Thyroid gland (tissue), 4 donors: ENCODE data around the gene MYL11. TPM values are rescaled to one million over a fixed set of nuclear protein-coding genes. Genes with fewer than 3 reads are reported as not detected.

Experiments used
- DNase-seq, 2 donors: peaks; one replicate each; pipeline ENCODE4 v3.0.0-alpha.2; 2019
- H3K27ac ChIP-seq, 3 donors: fragments of 200-600 bp; sonication (generic); 1 replicate in 2 of 3; 2 replicates in 1 of 3; pipeline ENCODE4 v1.5.1; 2016 to 2019; ENCODE audit warnings: mild to moderate bottlenecking in 1 of 3, moderate library complexity in 1 of 3
- H3K27me3 ChIP-seq: fragments of 200-600 bp; sonication (generic); one replicate; pipeline ENCODE4 v1.5.1; 2019
- H3K36me3 ChIP-seq, 2 donors: fragments of 200-600 bp; sonication (generic); one replicate each; pipeline ENCODE4 v1.5.1; 2016 to 2019
- H3K4me1 ChIP-seq, 2 donors: fragments of 200-600 bp; sonication (generic); one replicate each; pipeline ENCODE4 v1.5.1; 2017 to 2019
- H3K4me3 ChIP-seq, 3 donors: fragments of 200-600 bp; sonication (generic); replicated peaks in 1 of 3; 1 replicate in 2 of 3; 2 replicates in 1 of 3; pipeline ENCODE4 v1.5.1; 2016; ENCODE audit warnings: mild to moderate bottlenecking in 1 of 3
- H3K9me3 ChIP-seq: fragments of 200-600 bp; sonication (generic); one replicate; pipeline ENCODE4 v1.5.1; 2017
- POLR2A ChIP-seq, 2 donors: fragments of 450-650 bp; IDR thresholded peaks; one replicate each; pipeline ENCODE4 v1.6.1; 2017; ENCODE audit warnings: antibody characterized with exemption in 2 of 2, mild to moderate bottlenecking in 2 of 2, moderate library complexity in 1 of 2
- WGBS, 2 donors: methylation state at CpG; one replicate each; pipeline ENCODE4 v1.1.5; 2017; 5-methylcytosine and 5-hydroxymethylcytosine counted together
- intact Hi-C: fragments of 100-400 bp; cut with DNase I; formaldehyde crosslinking; loops from one replicate; pipeline ENCODE4 v1.15.1; 2023
- total RNA-seq, 4 donors: library from RNA; depleted of rRNA; stranded (reverse); fragments of >200 nt; gene quantifications; one replicate each; pipeline ENCODE4 v1.2.3, GENCODE V29; 2016
- TF ChIP-seq, protein P1 (sequence below), 6 experiments: fragments of 200-600 bp in 3 of 6; fragments of 450-650 bp in 3 of 6; sonication (generic) in 3 of 6; IDR thresholded peaks; one replicate each; pipeline ENCODE4 v1.5.1; 2016 to 2019; ENCODE audit warnings: antibody characterized with exemption in 6 of 6, mild to moderate bottlenecking in 2 of 6, inconsistent platforms in 1 of 6, moderate library complexity in 1 of 6

The MYL11 gene
- total RNA-seq, 4 donors from 2014 or later, result not detected

DNA sequence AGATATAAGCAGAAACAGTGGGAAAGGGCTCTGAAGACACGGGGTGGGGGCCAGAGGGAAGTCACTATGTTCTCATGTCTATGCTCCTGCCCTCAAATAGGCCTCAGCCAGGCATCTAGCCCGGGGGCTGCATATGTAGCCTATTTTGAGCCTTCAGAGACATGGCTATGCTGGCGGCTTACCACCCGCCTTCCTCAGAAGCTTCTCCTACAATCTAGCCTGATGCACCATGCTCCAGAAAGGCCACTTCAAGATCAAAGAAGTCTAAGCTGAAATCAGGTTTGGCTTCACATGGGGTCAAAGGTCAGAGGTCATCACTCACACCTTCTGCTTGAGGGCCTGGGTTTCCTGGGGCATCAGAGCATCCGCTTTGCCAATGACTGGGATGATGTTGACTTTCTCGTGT, 6.2 kb downstream of the MYL11 start:
- intact Hi-C loops, result no loop called here
- Histone ChIP-seq H3K9me3 (no peaks in the 10 kb centered on the region), H3K27ac (no peak overlapping the region), H3K36me3 (no peaks in the 10 kb centered on the region), H3K27me3 (no peaks in the 10 kb centered on the region), H3K4me1 (peaks cover 12 to 15% of the 10 kb centered on the region in 2 donors), H3K4me3 (no peak overlapping the region)
- WGBS, 2 donors, result 76 to 77% methylated on average over 6 of the region's 6 CpGs
- DNase-seq, result no peak
- TF ChIP-seq, protein P1, sequence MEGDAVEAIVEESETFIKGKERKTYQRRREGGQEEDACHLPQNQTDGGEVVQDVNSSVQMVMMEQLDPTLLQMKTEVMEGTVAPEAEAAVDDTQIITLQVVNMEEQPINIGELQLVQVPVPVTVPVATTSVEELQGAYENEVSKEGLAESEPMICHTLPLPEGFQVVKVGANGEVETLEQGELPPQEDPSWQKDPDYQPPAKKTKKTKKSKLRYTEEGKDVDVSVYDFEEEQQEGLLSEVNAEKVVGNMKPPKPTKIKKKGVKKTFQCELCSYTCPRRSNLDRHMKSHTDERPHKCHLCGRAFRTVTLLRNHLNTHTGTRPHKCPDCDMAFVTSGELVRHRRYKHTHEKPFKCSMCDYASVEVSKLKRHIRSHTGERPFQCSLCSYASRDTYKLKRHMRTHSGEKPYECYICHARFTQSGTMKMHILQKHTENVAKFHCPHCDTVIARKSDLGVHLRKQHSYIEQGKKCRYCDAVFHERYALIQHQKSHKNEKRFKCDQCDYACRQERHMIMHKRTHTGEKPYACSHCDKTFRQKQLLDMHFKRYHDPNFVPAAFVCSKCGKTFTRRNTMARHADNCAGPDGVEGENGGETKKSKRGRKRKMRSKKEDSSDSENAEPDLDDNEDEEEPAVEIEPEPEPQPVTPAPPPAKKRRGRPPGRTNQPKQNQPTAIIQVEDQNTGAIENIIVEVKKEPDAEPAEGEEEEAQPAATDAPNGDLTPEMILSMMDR (IDR thresholded peaks at IDR 0.05), result no peak
- no peak for TF ChIP-seq POLR2A (IDR thresholded peaks at IDR 0.05)

DNA sequence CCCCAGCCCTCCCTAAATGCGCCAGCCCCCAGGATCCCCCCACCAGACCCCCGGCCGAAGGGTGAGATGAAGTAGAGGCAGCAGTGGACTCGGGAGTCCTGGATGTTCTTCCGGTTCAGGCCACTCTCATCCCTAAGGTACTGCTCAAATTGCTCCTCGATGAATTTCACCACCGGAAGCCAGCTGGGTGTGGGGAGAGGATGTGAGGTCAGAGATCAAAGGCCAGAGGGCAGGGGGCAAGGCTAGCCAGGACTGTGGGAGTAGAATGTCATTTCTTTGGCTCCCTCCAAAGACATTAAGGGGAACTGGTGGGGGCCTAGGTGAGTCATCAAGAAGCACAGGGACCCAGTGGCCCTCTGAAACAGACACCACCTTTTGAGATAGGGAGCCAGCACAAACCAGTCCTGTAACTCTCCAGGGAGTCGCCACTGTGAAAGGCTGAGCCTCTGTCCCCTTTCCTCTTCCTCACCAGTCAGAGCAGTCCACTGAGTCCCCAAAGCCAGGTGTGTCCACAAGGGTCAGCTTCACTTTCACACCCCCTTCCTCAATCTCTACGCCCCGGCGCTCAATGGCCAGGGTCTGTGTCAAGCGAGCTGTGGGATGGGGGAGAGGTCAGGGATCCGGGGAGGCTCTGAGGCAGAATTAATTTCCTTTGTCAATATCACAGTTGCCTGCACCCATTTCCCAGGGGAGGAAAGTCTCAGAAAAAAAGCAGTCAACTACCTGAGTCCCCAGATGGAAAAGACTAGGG, 6.9 kb downstream of the MYL11 start:
- Histone ChIP-seq H3K4me3 (no peak overlapping the region), H3K4me1 (peaks cover 12 to 15% of the 10 kb centered on the region in 2 donors), H3K36me3 (no peaks in the 10 kb centered on the region), H3K27ac (no peak overlapping the region), H3K27me3 (no peaks in the 10 kb centered on the region), H3K9me3 (no peaks in the 10 kb centered on the region)
- DNase-seq, result no peak
- intact Hi-C loops, result no loop called here
- WGBS, 2 donors, result 82 to 85% methylated on average over 12 to 13 of the region's 13 CpGs
- TF ChIP-seq, protein P1 (IDR thresholded peaks at IDR 0.05), result no peak
- no peak for TF ChIP-seq POLR2A (IDR thresholded peaks at IDR 0.05)

DNA sequence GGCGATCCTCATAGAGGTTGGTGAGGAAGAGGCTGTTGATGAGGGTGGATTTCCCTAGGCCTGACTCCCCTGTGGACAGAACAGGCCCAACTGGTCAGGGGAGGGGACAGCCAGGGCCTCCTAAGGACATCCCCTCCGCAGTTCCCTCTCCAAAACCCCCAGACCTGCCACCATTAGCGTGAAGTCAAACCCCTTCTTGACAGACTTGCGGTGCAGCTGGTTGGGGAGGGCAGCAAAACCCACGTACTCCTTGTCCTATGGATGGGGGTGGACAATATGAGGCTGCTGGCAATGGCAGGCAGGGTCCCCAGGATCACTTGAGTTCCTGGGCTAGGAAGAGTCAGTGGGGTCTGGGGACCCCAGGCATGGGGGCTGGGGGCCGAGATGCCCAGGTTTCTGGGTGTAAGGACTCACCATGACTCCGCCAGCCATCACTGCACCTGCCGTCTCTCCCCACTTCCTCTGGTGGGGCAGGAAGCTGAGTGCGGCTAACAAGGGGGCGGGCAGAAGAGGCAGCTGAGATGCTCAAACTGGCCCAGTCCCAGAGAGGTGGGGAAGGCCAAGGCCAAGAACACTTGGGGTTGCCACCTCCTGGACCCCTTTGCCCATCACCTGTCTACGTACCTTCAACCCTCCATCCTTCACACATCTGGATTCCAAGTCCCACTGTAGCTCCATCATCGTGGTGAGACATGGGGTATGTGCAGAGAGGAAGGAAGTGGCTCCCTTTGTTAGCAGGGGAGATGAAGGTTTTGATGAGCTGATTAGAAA, 7.7 kb downstream of the MYL11 start, which contains the start of gene SEPTIN1:
Gene SEPTIN1, minus strand, starts transcription at position 451 of the 771 bp plus-strand sequence. Its CDS starts 19 bp downstream, at position 432.
- DNase-seq, result no peak
- H3K4me3 ChIP-seq, result no peak within 1 kb of the TSS
- no peaks in the 10 kb centered on the region for H3K27me3 ChIP-seq

DNA sequence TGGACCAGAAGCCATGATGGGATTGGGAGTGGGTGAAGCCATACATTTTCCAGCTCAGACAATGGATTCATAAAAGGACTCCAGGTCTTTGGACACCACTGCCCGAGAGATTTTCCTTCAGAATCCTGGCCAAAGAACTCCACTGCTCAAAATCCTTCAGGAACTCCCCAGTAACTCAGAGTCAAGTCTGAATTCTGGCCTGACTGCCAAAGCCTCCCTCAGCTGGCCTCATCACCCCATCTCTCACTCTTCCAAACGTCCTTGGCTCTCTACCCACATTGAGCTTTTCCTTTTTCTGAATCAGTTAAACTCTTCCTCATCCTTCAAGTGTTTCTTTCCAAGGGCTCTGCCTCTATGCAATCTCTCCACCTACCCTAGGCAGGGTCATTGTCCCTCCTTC, 8.9 kb downstream of the MYL11 start:
- WGBS, 2 donors, result 48 to 49% methylated on average over 2 of the region's 2 CpGs
- Histone ChIP-seq H3K36me3 (no peaks in the 10 kb centered on the region), H3K9me3 (no peaks in the 10 kb centered on the region), H3K4me3 (no peak overlapping the region), H3K4me1 (peaks cover 4 to 5% of the 10 kb centered on the region in 2 donors), H3K27ac (no peak overlapping the region), H3K27me3 (no peaks in the 10 kb centered on the region)
- no peak for DNase-seq
- TF ChIP-seq, protein P1 (IDR thresholded peaks at IDR 0.05), result no peak
- no peak for TF ChIP-seq POLR2A (IDR thresholded peaks at IDR 0.05)
- intact Hi-C loops, result no loop called here

More for the DNA sequence above, 7.7 kb downstream of the MYL11 start, which contains the start of gene SEPTIN1:
- 66 to 69% methylated on average over 7 to 12 of the region's 12 CpGs for WGBS, 2 donors
- TF ChIP-seq, protein P1 (IDR thresholded peaks at IDR 0.05), result no peak
- TF ChIP-seq POLR2A (IDR thresholded peaks at IDR 0.05), result no peak
- H3K36me3 ChIP-seq, result no peaks in the 10 kb centered on the region
- intact Hi-C loops, result no loop called here
- peaks cover 6 to 7% of the 10 kb centered on the region in 2 donors for H3K4me1 ChIP-seq
- H3K9me3 ChIP-seq, result no peaks in the 10 kb centered on the region
- H3K27ac ChIP-seq, result no peak within 1 kb of the TSS
